Right lobe of liver (tissue), 4 donors: ENCODE measurements around the gene CHMP5.

ENCODE experiments used
- CTCF ChIP-seq, 4 donors: fragments of 200-600 bp in 3 of 4; fragments of 450-650 bp in 1 of 4; IDR thresholded peaks; one replicate each; pipeline versions ENCODE4 v1.5.1 to v1.8.0; 2016 to 2022; ENCODE audit warnings: antibody characterized with exemption in 4 of 4, mild to moderate bottlenecking in 2 of 4
- POLR2A ChIP-seq: fragments of 450-650 bp; IDR thresholded peaks from one replicate; pipeline ENCODE4 v1.6.1; 2017; ENCODE audit warnings: antibody characterized with exemption, mild to moderate bottlenecking
- donor health status: DM: no; HTN: no; CAD: no.
- donor health status: DM: no; HTN: no; CAD: no.
- donor health status: DM: no; HTN: yes; CAD: no.

GRCh38 chr9:33245341-33245740 lies 19.5 kb upstream of the CHMP5 start:
- TF ChIP-seq CTCF (IDR thresholded peaks at IDR 0.05) (no peak), POLR2A (no peak)
